NT2/D1 (cell line): ENCODE results near the gene DISC1.

Experiments
- SUZ12 ChIP-seq: IDR thresholded peaks from 2 replicates; pipeline ENCODE4 v1.6.1; 2011; ENCODE audit not compliant: insufficient read length, insufficient read depth; ENCODE audit errors: extremely low read depth
- YY1 ChIP-seq: IDR thresholded peaks from 2 replicates; pipeline ENCODE4 v1.6.1; 2011; ENCODE audit not compliant: insufficient read length, insufficient read depth
- ZNF274 ChIP-seq: IDR thresholded peaks from 2 replicates; pipeline ENCODE4 v1.6.1; 2011; ENCODE audit warnings: mild to moderate bottlenecking, low read depth, low read length

GRCh38 chr1:231636157-231636556 lies 9.6 kb downstream of the DISC1 start:
- TF ChIP-seq ZNF274 (no peak), SUZ12 (no peak), YY1 (no peak)
